HepG2 (cell line): ENCODE data around the gene TBC1D22A. TPM values are rescaled to one million over a fixed set of nuclear protein-coding genes. Genes with fewer than 3 reads are reported as not detected.

ENCODE experiments used
- ATAC-seq: fragments of 200-7000 bp; cut with Tn5 transposase; 3 replicates; pipeline ENCODE4 v1.9.1; 2020; ENCODE audit warnings: mild to moderate bottlenecking, moderate library complexity
- BruUV-seq: library from RNA; stranded (reverse); fragments of 400-500 nt; replicated peaks from 2 replicates; lab custom pipeline; 2021; lab: Mats Ljungman, UMichigan
- CTCF ChIA-PET: fragments of 300-600 bp; formaldehyde crosslinking; extraction: SDS; loops from one replicate; lab custom pipeline; 2021; ENCODE audit warnings: low total read pairs, inconsistent platforms, low intra/inter-chr PET ratio; lab: Yijun Ruan, JAX
- POLR2A ChIA-PET: fragments of 350-600 bp; sonication (Branson Sonifier 250); formaldehyde crosslinking; loops from one replicate; lab custom pipeline; 2020; ENCODE audit warnings: antibody characterized with exemption, inconsistent platforms; lab: Yijun Ruan, JAX
- DNase-seq: peaks from one replicate; pipeline ENCODE4 v3.0.0-alpha.2; 2015; ENCODE audit warnings: low spot score
- FAIRE-seq: peaks from 3 replicates; lab custom pipeline; 2011; peaks lifted over from hg19 to GRCh38; lab: Jason Lieb, UNC
- H2AFZ ChIP-seq: one replicate; pipeline ENCODE4 v1.6.1; 2011; ENCODE audit warnings: low read length, inconsistent platforms
- H3K27ac ChIP-seq: fragments of 300-600 bp; 3 replicates; pipeline ENCODE4 v1.8.0; 2011; ENCODE audit warnings: mixed run types, mild to moderate bottlenecking, mixed read lengths, low read length, inconsistent platforms; ENCODE audit not compliant: insufficient read depth; ENCODE audit errors: extremely low read length
- H3K27me3 ChIP-seq, 2 experiments: fragments of 200-600 bp in 1 of 2; 2 replicates in 1 of 2; 3 replicates in 1 of 2; pipeline versions ENCODE4 v1.6.0 to v1.8.0; 2011; ENCODE audit warnings: low read length in 2 of 2, mild to moderate bottlenecking in 2 of 2, moderate library complexity in 2 of 2, inconsistent platforms in 1 of 2; ENCODE audit not compliant: insufficient read depth in 2 of 2, control insufficient read depth in 1 of 2
- H3K36me3 ChIP-seq, 2 experiments: fragments of 200-600 bp in 1 of 2; replicated peaks in 1 of 2; 2 replicates in 1 of 2; 3 replicates in 1 of 2; pipeline versions ENCODE4 v1.5.1 to v1.8.0; 2011; ENCODE audit warnings: low read length in 2 of 2, inconsistent platforms in 1 of 2; ENCODE audit not compliant: insufficient read depth in 2 of 2, control insufficient read depth in 1 of 2
- H3K4me1 ChIP-seq: 2 replicates; pipeline ENCODE4 v1.5.1; 2012; ENCODE audit warnings: low read length, inconsistent platforms; ENCODE audit not compliant: insufficient read depth
- H3K4me2 ChIP-seq: 2 replicates; pipeline ENCODE4 v1.6.0; 2011; ENCODE audit warnings: low read depth, low read length, inconsistent platforms
- H3K4me3 ChIP-seq, 3 experiments: fragments of 200-600 bp in 1 of 3; sonication (generic), shearing (Covaris generic) in 1 of 3; replicated peaks in 1 of 3; 2 replicates each; pipeline ENCODE4 v1.5.1; 2011 to 2016; ENCODE audit warnings: low read length in 3 of 3, inconsistent platforms in 2 of 3, low read depth in 2 of 3, mild to moderate bottlenecking in 2 of 3, control low read depth in 1 of 3, mixed read lengths in 1 of 3; ENCODE audit not compliant: insufficient read depth in 1 of 3
- H3K79me2 ChIP-seq: one replicate; pipeline ENCODE4 v1.6.1; 2011; ENCODE audit warnings: low read length, inconsistent platforms; ENCODE audit not compliant: insufficient read depth
- H3K9ac ChIP-seq: 2 replicates; pipeline ENCODE4 v1.6.0; 2011; ENCODE audit warnings: mild to moderate bottlenecking, low read depth, low read length, inconsistent platforms; ENCODE audit not compliant: insufficient read depth
- H3K9me3 ChIP-seq: 2 replicates; pipeline ENCODE4 v1.5.1; 2012; ENCODE audit warnings: mild to moderate bottlenecking, low read length
- H4K20me1 ChIP-seq: 2 replicates; pipeline ENCODE4 v1.6.0; 2011; ENCODE audit warnings: inconsistent platforms, mild to moderate bottlenecking, low read length, moderate library complexity; ENCODE audit not compliant: insufficient read depth
- ATM ChIP-seq: fragments of 450-650 bp; IDR thresholded peaks from 2 replicates; pipeline ENCODE4 v1.7.1; 2017; ENCODE audit warnings: mild to moderate bottlenecking, borderline replicate concordance
- DDIT3 ChIP-seq: sonication (generic); formaldehyde crosslinking; IDR thresholded peaks from 2 replicates; pipeline ENCODE4 v1.4.0; 2020; ENCODE audit warnings: mild to moderate bottlenecking, missing genetic modification reagents
- TAF1 ChIP-seq: sonication (generic); formaldehyde crosslinking; IDR thresholded peaks from 2 replicates; pipeline ENCODE4 v1.4.0; 2020; ENCODE audit warnings: missing genetic modification reagents
- ZHX1 ChIP-seq: sonication (generic); formaldehyde crosslinking; IDR thresholded peaks from 2 replicates; pipeline ENCODE4 v1.8.1; 2022; ENCODE audit warnings: low read depth, mild to moderate bottlenecking, missing genetic modification reagents
- ZNF549 ChIP-seq: sonication (generic); formaldehyde crosslinking; IDR thresholded peaks from 2 replicates; pipeline ENCODE4 v1.5.0; 2020; ENCODE audit warnings: missing genetic modification reagents
- ZNF557 ChIP-seq: sonication (generic); formaldehyde crosslinking; IDR thresholded peaks from 2 replicates; pipeline ENCODE4 v1.4.0; 2020; ENCODE audit warnings: missing genetic modification reagents
- WGBS: methylation state at CpG from one replicate; pipeline ENCODE4 v1.1.6; 2017; ENCODE audit warnings: low lambda C conversion rate; 5-methylcytosine and 5-hydroxymethylcytosine counted together
- in situ Hi-C: cut with HindIII; loops from 2 replicates; pipeline ENCODE4 v1.10.0; 2017; ENCODE audit warnings: low pct_unique_long_range_greater_than_20kb; ENCODE audit not compliant: extremely low pct_ligation_motif_present
- intact Hi-C: fragments of 100-400 bp; cut with micrococcal nuclease; formaldehyde crosslinking; loops from one replicate; pipeline ENCODE4 v1.10.0; 2022; ENCODE audit not compliant: unreplicated experiment
- polyA plus RNA-seq, 8 experiments: library from polyadenylated mRNA; depleted of rRNA in 3 of 8; stranded (reverse) in 7 of 8; unstranded in 1 of 8; fragments of >200 nt; fragmentation: Illumina TruSeq in 4 of 8; extraction: Trizol in 4 of 8; gene quantifications; 2 replicates each; pipeline versions ENCODE4 v1.2.1 to v1.2.3, GENCODE V29; 2011 to 2016; ENCODE audit warnings: low read depth in 4 of 8, missing spikeins in 1 of 8, mixed read lengths in 1 of 8; ENCODE audit not compliant: insufficient read depth in 1 of 8
- total RNA-seq, 5 experiments: library from RNA; depleted of rRNA; stranded (reverse); fragments of >200 nt; fragmentation: Illumina TruSeq; extraction: Trizol; gene quantifications; 2 replicates each; pipeline ENCODE4 v1.2.3, GENCODE V29; 2016; ENCODE audit warnings: low read depth in 1 of 5
- TF ChIP-seq, protein P1 (sequence below): sonication (generic); formaldehyde crosslinking; IDR thresholded peaks from 2 replicates; pipeline ENCODE4 v1.4.0; 2020; ENCODE audit warnings: missing genetic modification reagents
- TF ChIP-seq, protein P2 (sequence below): sonication (generic); formaldehyde crosslinking; IDR thresholded peaks from 2 replicates; pipeline ENCODE4 v1.5.1; 2020; ENCODE audit warnings: mild to moderate bottlenecking, missing genetic modification reagents, moderate library complexity

TBC1D22A gene
- total and polyA plus RNA-seq, 2 of the 13 experiments (the other 11 are each of a cell fraction or from before 2014, with no cell fraction given): 17.3 to 18.0 TPM

DNA sequence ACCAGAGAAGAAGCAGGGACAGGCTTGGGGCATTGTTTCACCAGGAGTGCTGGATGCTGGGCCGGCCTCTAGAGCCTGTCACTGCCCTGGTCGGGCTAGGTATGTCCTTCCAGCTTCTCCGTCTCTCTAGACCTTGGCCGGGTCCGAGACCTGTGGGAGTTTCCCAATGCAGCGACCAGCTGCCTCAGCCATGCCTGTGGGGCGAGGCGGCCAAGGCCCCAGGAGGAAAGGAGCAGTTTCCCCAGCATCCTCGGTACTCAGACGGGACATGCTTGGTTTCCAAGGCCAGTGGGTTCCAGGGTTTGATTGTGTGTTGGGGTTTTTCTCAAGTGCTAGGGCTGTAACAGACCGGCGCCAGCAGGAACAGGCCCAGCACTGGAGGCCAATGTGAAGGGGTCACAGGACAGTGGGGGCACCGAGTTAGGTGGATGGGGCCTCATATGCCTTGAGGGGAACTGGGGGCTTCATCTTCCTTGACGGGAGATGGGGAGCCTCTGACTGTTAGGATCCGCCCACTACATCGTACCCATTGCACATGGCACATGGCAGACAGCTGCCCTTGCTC is 339.0 kb downstream of the TBC1D22A start:
- H3K9me3 ChIP-seq: no peaks in the 10 kb centered on the region
- CTCF ChIA-PET: no interaction called here

More for the DNA sequence above, 339.0 kb downstream of the TBC1D22A start:
- intact Hi-C loops: loop anchor here (10.0 kb wide), 1 partner anchor 83 kb away; no protein-coding TSS in a partner anchor
- 0 out of 5 replicates have a peak, but pooled peaks cover 0 to 1% of the 10 kb centered on the region in 2 experiments for H3K36me3 ChIP-seq
- BruUV-seq: no TSS peak
- H3K27ac ChIP-seq: no peak overlapping the region
- no peak overlapping the region for H2AFZ ChIP-seq
- H3K27me3 ChIP-seq: no peaks in the 10 kb centered on the region
- peaks cover 19% of the 10 kb centered on the region for H3K4me1 ChIP-seq
- no peaks in the 10 kb centered on the region for H3K79me2 ChIP-seq
- DNase-seq (no peak), FAIRE-seq (no peak), ATAC-seq (no peak)
- no peaks in the 10 kb centered on the region for H4K20me1 ChIP-seq
- no peak overlapping the region for H3K9ac ChIP-seq
- no peak overlapping the region for H3K4me3 ChIP-seq
- POLR2A ChIA-PET: no interaction called here
- in situ Hi-C loops: no loop called here
- H3K4me2 ChIP-seq: no peak overlapping the region
- TF ChIP-seq DDIT3: no peak
- TF ChIP-seq, protein P1, sequence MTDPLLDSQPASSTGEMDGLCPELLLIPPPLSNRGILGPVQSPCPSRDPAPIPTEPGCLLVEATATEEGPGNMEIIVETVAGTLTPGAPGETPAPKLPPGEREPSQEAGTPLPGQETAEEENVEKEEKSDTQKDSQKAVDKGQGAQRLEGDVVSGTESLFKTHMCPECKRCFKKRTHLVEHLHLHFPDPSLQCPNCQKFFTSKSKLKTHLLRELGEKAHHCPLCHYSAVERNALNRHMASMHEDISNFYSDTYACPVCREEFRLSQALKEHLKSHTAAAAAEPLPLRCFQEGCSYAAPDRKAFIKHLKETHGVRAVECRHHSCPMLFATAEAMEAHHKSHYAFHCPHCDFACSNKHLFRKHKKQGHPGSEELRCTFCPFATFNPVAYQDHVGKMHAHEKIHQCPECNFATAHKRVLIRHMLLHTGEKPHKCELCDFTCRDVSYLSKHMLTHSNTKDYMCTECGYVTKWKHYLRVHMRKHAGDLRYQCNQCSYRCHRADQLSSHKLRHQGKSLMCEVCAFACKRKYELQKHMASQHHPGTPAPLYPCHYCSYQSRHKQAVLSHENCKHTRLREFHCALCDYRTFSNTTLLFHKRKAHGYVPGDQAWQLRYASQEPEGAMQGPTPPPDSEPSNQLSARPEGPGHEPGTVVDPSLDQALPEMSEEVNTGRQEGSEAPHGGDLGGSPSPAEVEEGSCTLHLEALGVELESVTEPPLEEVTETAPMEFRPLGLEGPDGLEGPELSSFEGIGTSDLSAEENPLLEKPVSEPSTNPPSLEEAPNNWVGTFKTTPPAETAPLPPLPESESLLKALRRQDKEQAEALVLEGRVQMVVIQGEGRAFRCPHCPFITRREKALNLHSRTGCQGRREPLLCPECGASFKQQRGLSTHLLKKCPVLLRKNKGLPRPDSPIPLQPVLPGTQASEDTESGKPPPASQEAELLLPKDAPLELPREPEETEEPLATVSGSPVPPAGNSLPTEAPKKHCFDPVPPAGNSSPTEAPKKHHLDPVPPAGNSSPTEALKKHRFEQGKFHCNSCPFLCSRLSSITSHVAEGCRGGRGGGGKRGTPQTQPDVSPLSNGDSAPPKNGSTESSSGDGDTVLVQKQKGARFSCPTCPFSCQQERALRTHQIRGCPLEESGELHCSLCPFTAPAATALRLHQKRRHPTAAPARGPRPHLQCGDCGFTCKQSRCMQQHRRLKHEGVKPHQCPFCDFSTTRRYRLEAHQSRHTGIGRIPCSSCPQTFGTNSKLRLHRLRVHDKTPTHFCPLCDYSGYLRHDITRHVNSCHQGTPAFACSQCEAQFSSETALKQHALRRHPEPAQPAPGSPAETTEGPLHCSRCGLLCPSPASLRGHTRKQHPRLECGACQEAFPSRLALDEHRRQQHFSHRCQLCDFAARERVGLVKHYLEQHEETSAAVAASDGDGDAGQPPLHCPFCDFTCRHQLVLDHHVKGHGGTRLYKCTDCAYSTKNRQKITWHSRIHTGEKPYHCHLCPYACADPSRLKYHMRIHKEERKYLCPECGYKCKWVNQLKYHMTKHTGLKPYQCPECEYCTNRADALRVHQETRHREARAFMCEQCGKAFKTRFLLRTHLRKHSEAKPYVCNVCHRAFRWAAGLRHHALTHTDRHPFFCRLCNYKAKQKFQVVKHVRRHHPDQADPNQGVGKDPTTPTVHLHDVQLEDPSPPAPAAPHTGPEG (CRISPR knock-in tag): no peak
- TF ChIP-seq ATM: no peak
- TF ChIP-seq, protein P2, sequence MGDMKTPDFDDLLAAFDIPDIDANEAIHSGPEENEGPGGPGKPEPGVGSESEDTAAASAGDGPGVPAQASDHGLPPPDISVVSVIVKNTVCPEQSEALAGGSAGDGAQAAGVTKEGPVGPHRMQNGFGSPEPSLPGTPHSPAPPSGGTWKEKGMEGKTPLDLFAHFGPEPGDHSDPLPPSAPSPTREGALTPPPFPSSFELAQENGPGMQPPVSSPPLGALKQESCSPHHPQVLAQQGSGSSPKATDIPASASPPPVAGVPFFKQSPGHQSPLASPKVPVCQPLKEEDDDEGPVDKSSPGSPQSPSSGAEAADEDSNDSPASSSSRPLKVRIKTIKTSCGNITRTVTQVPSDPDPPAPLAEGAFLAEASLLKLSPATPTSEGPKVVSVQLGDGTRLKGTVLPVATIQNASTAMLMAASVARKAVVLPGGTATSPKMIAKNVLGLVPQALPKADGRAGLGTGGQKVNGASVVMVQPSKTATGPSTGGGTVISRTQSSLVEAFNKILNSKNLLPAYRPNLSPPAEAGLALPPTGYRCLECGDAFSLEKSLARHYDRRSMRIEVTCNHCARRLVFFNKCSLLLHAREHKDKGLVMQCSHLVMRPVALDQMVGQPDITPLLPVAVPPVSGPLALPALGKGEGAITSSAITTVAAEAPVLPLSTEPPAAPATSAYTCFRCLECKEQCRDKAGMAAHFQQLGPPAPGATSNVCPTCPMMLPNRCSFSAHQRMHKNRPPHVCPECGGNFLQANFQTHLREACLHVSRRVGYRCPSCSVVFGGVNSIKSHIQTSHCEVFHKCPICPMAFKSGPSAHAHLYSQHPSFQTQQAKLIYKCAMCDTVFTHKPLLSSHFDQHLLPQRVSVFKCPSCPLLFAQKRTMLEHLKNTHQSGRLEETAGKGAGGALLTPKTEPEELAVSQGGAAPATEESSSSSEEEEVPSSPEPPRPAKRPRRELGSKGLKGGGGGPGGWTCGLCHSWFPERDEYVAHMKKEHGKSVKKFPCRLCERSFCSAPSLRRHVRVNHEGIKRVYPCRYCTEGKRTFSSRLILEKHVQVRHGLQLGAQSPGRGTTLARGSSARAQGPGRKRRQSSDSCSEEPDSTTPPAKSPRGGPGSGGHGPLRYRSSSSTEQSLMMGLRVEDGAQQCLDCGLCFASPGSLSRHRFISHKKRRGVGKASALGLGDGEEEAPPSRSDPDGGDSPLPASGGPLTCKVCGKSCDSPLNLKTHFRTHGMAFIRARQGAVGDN: 0 out of 2 replicates have a peak, but pooled peaks have one; percentile 5
- TF ChIP-seq TAF1 (CRISPR knock-in tag): no peak
- TF ChIP-seq ZNF557 (CRISPR knock-in tag): no peak
- TF ChIP-seq ZHX1: no peak
- no peak for TF ChIP-seq ZNF549 (CRISPR knock-in tag)
- WGBS: 100% methylated on average over 6 of the region's 16 CpGs
